Kidney glomerular epithelial cell (primary cell): Measurements from ENCODE around the gene FIGNL2.

Experiments used
- DNase-seq: peaks from one replicate; lab custom pipeline; 2025; lab: John Stamatoyannopoulos, UW

Gene FIGNL2

DNA sequence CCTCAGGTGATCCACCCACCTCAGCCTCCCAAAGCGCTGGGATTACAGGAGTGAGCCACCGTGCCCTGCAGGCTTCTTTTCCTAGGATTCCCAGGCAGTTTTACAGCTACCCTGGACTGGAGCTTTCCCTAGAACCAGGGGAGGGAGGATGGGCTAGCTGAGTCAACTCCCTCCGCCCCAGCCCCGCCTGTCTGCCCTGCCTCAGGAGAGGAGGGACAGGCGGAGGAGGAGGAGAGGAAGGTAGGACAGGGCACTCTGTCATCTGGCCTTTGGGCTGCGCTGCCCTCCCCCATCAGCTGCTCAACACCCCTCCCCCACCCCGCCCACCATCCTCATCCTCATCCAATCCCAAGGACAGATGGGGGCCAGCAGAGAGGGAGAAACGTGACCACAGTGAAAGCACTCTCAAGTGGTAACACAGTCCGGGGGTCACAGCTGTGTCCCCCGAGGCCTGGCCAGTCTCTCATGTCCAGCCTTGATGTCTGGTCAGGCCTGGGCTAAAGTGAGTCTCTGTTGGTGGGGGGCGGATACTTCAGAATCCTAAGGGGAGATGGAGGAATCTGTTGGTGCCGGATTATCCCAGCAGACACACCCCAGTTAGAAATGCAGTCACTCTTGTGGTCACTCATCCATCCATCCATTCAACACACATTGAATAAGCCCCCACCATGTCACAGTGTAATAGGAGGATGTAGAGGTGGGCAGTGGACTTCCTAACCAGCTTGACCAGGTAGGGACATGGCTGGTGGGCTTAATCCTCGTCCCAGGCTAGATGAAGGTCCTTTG lies 12.3 kb downstream of the FIGNL2 start:
- DNase-seq: peak; percentile 27

DNA sequence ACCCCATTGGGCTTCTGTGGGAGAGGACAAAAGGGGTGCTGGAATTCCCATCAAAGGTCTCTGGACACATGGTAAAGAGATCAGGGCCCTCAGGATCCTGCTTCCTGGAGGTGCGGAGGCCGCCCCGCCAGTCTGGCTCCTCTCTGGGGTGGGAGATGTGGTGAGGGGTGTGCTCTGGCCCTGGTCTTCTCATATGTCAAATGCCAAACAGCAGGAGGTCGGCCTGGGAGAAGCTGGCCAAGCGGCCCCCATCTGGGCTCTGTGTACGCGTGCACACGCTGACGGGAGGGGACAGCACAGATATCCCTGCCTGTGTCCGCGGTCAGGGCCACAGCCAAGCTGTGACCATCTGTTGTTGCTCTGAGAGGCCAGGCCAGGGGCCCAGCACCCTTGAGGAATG lies 14.1 kb downstream of the FIGNL2 start:
- no peak for DNase-seq

GRCh38 chr12:51833448-51834227 lies 14.9 kb downstream of the FIGNL2 start:
- DNase-seq: no peak

- DNase-seq: no peak
Observed at GRCh38 chr12:51832354-51833107, 16.0 kb downstream of the FIGNL2 start.

DNA sequence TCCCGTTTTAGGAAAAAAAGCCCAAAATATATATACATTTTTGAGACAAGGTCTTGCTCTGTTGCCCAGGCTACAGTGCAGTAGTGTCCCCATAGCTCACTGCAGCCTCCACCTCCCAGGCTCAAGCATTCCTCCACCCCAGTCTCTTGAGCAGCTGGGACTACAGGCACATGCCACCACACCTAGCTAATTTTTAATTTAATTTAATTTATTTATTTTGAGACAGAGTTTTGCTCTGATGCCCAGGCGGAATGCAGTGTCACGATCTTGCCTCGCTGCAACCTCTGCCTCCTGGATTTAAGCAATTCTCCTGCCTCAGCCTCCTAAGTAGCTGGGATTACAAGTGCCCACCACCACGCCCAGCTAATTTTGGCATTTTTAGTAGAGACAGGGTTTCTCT lies 16.7 kb downstream of the FIGNL2 start:
- DNase-seq: peak; percentile 34

GRCh38 chr12:51829641-51830040 lies 18.9 kb downstream of the FIGNL2 start:
- DNase-seq: no peak

DNA sequence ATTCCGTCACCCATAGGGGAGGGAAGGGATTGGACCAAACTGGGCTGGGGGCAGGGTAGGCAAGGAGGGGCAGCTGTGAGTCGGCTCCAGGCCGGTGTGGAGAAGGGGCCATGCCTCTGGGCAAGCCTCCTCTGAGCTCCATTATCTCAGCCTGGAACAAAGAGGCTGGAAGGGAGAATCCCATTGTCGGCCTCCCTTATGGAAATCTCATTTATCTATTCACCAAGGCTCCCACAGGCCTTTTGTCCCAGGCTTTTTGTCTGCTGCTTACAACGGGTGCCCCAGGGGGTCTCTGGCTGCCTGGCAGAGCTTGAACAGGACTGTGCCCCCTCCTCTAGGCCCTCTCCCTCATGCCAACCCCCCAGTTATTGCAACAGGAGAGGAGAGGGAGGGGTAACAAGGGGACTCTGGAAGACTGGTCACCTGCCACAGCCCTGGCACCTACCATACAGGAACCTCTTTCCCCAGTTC lies 19.5 kb downstream of the FIGNL2 start:
- no peak for DNase-seq

DNA sequence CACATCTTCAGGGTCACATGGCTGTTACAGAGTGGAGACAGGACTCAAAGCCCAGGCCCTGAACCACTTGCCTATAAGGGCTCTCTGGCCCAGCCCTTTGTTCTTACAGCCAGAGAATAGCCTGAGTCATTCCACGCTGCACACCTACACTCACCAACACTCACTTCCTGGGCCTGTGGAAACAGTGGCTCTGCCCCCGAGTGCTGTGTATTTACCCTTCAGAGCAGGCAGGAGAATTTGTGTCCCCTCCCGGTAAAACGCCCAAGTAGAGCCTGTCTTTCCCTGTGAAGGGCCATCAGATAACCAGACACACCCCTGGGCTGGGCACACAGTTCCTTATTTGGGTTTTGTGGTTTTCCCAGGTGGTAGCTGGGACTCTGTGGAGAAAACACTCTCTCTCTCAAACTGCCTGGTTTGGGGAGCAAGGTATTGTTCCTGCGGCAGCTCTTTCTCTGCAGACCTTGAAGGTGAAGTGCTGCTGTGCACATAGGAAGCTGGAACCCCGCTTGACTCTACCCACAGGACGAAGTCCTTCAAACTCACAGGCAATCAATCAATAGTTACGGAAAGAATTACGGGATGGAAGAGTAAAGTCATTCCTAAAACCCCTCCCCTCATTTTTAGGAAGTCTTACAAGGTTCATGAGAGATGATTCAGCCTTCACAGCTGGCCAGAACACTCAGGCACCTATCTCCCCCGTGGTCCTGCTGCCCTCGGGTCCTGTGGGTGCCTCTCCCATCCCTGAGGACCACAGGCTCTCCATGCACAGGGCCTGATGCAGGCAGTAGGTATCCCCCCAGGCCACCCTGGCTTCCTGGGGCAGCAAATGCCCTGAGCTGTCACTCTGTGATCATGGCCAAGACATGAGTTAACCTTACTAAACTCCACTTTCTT lies 20.3 kb downstream of the FIGNL2 start:
- DNase-seq: peak; percentile 37

- no peak for DNase-seq
Observed at GRCh38 chr12:51826881-51827280, 21.6 kb downstream of the FIGNL2 start.

- DNase-seq: no peak
Observed at GRCh38 chr12:51825216-51825615, 23.3 kb downstream of the FIGNL2 start.

DNA sequence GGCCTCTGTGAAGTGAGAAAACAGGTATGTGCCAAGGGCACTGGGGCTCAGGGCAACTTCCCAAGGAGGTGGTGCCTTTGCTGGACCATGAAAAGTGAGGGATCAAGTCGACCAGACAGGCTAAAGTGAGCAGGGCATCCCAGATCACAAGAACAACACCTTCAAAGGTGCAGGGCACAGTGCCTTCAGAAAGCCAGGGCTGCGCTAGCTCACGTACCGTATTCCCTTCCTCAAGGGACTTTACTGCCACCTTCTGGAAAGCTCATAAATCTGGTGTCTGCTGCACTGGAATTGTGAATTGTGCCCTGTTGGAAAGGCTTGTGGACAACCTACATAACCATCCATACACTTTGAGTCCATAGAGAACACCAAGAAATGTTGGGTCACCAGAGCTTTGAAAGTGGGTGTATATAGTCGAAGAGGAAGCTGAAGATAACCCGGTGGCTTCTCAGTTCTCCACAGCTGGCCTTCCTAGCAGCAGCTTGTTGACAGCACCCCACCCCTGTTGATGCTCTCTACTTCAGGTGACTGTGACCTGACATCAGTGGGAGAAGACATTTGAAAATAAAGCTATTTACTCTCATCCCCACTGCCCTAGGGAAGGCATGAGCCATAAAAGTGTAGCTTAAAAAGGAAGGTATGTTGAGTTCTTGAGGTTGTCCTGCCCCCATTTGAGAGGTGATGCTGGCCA lies 24.5 kb downstream of the FIGNL2 start:
- DNase-seq: peak; percentile 65

DNA sequence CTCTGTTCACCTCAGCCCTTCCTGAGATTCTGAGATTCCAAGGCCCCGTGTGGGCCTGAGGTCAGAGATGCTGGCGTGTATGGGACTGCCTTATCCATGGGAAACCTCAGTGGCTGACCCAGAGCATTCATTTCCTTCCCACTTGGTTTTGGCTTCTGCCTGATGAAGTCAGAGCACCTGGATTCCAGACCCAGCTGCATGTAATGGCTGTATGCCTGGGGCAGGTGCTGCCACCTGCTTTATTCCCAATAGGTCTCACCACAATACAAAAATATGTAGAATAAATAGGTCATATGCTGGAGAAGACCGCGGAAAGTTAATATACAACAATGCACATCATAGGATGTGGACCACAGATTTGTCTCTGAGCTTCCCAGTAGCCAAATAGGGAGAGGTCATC lies 25.6 kb downstream of the FIGNL2 start:
- no peak for DNase-seq

GRCh38 chr12:51822261-51822616 lies 26.3 kb downstream of the FIGNL2 start:
- DNase-seq: no peak

- no peak for DNase-seq
Observed at GRCh38 chr12:51821440-51822260, 26.9 kb downstream of the FIGNL2 start.

DNA sequence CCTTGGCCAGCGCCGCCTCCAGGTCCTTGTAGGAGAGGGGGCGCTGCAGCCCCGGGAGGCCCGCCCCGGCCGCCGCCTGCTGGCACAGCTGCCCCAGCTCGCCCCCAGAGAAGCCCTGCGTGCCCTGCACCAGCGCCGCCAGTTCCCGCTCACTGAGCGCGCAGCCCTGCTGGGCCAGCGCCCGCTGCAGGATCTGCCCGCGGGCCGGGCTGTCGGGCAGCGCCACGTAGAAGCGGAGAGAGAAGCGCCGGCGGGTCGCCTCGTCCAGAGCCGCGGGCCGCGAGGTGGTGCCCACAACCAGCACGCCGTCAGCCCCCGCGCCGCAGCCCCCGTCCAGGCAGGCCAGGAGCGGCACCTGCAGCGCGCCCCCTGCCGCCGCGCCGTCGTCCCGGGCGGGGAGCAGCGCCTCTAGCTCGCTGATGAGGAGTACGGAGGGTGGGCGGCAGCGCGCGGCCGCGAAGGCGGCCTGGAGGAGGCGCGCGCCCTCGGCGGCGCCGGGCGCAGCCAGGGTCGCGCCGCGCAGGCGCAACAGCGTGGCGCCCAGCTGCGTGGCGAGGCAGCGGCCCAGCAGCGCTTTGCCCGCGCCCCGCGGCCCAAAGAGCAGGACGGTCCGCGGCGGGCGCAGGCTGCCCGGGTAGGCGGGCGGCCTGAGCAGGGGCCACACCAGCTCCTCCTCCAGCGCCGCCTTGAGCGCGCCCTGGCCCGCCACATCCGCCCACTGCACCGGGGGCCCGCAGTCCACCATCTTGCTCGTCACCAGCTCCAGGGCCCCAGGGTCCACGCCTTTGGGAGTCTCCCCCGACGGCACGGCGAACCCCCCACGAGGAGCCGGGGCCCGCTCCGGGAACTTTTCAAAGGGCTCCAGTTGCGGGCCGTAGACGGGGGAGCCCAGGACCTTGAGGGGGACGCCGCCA lies 27.7 kb downstream of the FIGNL2 start:
- no peak for DNase-seq

DNA sequence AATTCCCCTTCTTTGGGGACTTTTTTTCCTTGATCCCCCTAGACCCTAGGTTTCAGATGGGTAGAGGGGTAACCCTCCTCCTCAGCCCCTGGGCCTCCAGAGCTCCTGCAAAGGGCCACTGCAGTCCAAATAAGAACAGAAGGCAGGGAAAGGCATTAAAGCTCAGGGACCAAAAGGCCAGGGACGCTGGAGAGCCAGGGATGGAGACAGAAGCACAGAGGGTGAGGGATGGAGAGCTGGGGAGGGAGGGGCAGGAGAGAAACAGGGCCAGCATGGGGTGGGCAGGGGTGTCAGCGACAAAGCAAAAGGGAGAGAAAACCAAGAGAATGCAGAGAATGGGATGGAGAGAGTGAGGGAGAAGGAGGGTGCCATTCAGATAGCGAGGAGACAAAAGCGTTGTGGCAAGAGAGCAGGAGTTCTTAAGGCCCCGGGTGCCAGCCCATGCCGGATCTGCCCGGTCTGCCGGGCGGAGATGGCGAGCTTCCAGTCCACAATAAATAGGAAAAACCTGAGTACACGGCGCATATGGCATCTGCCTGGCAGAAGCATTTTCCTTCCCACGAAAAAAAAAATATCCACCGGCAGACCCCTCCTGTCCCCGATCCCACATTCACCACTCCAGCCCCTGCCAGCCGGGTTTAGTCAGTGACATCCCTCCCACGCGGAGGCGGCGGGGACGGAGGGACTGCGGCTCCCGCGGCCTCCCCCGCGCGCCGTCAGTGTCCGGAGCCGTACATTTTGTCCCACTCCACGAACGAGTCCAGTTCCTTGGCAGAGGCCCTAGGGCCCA lies 28.6 kb downstream of the FIGNL2 start:
- no peak for DNase-seq

DNA sequence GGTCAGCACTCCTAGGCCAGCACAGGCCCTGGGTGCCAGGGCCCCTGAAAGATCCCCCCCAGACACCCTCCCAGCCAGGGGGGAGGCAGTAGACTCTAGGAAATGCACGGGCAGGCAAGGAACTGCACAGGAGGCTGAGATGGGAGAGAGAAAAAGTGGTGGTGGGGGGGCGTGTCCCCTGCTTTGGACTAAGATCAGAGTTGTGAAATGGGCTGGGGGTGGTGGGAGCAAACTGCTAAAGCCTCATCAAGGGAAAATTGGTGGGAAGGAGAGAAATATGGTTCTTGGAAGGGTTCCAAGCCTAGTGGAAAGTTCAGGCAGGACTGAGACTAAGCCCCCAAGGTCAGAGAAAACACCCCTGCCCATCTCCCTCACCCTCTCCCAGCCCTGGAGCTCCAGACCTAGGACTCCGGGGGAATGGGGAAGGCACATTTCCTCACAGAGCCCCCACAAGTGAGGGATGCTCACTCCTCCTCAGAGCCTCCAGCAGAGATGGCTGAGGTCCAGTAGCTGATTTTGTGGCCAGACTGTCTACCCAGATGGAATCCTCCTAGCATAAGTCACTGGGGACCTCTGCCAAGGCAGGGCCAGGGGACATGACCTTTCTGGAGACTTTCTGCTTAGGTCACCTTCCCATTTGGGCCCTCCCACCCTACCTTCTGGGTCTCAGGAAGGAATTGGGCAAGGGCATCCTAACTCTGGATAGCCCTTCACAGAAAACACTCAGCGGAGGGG lies 29.8 kb downstream of the FIGNL2 start:
- peak; percentile 49 for DNase-seq

DNA sequence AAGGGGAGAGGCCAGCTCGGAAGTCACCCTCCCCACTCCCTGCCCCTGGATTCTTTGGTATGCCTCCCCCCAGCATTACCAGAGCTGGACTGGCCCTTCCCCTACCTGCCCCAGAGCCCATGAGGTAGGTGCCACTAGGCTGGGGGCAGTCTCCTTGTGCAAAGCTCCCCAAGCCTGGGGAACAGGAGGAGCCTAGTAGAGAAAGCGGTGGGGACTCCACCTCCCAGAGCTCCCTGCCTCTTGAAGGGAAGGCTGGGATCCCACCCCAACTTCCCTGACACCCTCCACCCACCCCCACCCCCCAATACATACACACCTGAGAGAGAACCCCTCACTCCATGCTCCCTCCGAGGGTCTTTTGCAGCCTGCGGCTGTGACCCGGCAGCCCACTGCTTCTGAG lies 30.4 kb downstream of the FIGNL2 start:
- no peak for DNase-seq
